NCI-H526 treated with DMSO at 0.1 percent for 48 hours (cell line): Measurements from ENCODE around the gene VANGL1.
A peak's percentile ranks its signal among the peaks of the same experiment; 100 is the strongest.

Experiments
- DNase-seq: peaks from one replicate; lab custom pipeline; 2025; lab: John Stamatoyannopoulos, UW

Gene VANGL1

GRCh38 chr1:115644109-115644508 is 2.3 kb downstream of the VANGL1 start:
- DNase-seq: no peak

GRCh38 chr1:115647047-115647446 is 5.3 kb downstream of the VANGL1 start:
- no peak for DNase-seq

DNA sequence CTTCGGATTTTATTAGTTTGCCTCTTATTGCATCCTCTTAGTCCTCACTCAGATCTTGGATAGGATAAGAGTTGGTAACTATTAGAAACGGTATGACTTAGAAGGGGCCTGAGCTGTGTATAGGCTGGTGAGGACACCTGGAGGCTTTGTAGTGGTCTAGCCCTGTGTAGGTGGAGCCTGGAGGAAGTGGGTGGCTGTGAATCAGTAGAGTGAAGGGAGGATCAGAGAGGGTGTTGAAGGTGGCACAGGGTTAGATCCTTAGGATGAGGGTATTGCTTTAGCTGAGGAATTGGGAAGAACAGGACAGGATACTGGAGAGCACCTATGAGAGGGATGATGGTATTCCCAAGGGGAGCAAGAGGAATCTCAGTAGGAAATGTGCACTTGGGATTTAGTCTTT is 5.7 kb downstream of the VANGL1 start:
- no peak for DNase-seq

DNA sequence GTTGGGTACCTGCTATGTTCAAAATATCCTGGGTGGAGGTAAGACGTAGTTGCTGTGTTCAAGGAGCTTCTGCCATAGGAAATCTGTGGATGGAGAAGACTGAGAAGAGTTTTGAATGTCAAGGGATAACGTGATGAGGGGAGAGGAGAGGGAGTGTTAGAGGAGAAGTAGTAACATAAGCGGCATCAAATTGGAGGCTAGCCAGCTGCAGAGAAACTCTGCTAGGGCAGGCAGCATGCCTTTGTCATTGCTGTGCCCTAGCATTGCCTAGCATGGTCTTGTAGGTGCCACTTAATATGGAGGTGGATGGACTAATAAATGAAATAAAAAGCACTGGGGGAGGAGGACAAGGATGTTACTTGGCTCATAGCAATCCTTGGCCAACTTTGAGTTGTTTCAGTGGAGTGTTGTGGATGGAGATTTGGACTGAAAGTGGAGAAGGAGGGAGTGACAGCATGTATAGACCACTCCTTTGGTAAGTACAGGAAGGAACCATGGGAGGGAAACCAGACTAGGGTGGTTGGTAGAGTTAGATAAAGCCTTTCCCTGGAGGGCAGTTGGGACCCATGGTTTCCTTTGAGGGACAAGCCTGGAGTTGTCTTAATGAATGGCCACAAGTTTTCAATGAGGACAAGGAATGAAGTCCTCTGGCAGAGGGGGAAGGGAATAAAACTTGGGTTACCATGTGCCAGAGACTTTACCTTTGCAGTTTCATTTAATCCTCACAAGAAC is 6.3 kb downstream of the VANGL1 start:
- no peak for DNase-seq

GRCh38 chr1:115648717-115649691 is 7.2 kb downstream of the VANGL1 start:
- peak; percentile 78 for DNase-seq

GRCh38 chr1:115649964-115650363 is 8.2 kb downstream of the VANGL1 start:
- no peak for DNase-seq

DNA sequence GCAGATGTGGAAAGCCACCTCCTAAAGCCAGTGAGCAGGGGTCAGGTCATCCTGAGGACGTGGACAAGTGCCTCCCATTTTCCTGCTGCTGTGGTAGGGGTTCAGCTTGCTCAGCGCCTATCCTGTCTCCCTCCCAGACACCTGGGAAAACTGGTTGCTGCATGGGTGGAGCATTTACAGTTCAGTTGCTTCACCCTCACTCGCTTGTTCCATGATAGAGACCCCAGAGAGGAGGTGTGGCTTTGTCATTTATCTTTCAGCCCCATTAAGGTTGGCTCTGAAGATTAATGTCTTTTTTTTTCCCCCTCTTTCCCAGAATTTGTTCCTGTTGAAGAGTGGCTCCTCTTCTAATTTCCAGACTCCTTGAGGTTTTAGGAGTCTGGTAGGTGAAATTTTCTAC is 9.2 kb downstream of the VANGL1 start:
- DNase-seq: no peak

DNA sequence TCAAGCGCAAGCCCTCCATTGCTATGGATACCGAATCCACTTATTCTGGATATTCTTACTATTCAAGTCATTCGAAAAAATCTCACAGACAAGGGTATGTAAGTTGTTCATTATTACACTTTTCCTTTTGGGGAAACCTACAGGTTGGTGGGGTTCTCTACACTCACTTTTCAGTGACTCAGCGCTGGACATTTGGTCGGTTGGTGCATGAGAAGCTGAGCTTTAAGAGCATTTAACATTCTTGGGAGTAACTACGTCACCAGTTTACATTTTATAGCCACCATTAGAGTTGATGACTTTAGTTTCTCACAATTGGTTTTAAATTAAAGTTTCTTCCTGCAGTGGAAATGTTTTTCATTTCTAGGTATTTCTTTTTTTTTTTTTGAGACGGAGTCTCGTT is 9.6 kb downstream of the VANGL1 start:
- DNase-seq: no peak

- DNase-seq: no peak
These were observed 10.5 kb downstream of the VANGL1 start for GRCh38 chr1:115652236-115652788.

GRCh38 chr1:115654125-115654524 is 12.4 kb downstream of the VANGL1 start:
- DNase-seq: no peak

- DNase-seq: no peak
These were observed 13.0 kb downstream of the VANGL1 start for GRCh38 chr1:115654663-115655305.

- DNase-seq: no peak
These were observed 13.5 kb downstream of the VANGL1 start for GRCh38 chr1:115655306-115655663.

DNA sequence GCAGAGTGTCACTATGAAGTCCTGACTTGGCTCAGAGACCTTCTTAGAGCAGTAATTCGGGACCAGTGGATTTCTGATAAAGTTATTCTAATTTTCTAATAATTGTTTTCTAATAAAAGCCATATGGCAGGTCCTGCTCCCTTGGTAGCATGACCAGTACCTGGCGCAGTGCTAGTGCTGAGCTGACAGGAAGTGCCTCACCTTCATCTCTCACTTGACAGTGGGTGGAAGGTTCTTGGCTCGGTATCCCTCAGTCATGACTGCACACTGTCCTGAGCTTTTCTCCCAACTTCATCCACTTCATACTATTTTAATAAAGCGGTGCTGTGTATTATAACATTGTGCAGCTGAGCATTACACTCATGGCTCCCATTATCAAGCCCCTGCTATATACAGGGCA is 14.1 kb downstream of the VANGL1 start:
- DNase-seq: no peak

- DNase-seq: no peak
These were observed 14.8 kb downstream of the VANGL1 start for GRCh38 chr1:115656461-115657077.

- DNase-seq: no peak
These were observed 16.9 kb downstream of the VANGL1 start for GRCh38 chr1:115658646-115659045.

DNA sequence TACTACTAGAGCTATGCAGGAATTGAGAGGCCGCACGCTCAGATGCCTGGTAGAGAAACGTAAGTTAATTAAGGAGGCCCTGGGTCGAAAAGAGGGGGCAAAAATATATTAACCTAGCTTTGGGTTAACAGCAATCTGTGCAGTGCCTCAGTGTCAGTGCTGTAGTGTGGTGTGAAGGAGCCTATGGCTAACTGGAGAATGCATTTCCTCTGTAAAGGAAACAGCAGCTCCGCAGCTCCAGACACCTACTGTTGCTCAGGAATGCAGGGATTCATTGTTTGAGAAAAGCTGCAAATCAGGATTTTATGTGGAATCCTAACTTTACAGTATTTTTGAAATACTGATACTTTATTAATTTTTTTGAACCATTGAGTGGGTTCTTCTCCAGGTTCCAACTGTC is 18.4 kb downstream of the VANGL1 start:
- no peak for DNase-seq

- DNase-seq: no peak
These were observed 19.4 kb downstream of the VANGL1 start for GRCh38 chr1:115661157-115661556.

DNA sequence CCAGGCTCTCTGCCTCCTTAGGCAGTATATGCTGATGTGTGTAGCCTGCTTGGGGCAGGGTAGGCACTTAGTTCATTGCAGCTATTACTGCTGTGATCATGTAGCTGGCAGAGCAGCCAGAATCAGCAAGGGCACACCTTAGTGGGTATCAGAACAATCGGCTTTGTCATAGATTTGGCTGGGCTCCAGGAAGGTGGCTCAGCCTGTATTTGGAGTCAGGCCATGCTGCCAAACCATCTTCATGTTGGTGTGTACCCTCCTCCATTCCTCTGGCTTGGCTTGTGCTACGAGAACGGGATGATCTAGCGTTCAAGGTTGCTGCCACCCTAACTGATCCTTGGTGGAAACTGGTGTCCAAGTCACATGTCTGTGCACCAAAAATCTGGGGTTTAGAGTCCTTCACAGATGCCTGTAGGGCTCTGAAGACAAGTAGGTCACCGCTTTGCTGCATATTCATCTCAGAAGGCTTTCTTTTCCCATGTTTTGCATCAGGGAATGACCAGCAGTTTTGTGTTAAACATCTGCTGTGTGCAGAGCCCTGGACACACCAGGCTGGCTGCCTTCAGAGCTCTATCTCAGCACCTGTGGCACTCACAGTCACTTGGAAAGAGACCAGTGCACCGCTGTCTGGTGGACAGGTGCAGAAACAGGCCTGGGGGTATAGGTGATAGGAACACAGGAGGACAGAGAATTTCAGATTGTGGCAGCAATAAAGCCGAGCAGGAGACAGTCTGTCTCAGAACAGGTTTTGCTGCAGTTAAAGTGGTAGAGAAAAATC is 23.7 kb downstream of the VANGL1 start:
- no peak for DNase-seq

DNA sequence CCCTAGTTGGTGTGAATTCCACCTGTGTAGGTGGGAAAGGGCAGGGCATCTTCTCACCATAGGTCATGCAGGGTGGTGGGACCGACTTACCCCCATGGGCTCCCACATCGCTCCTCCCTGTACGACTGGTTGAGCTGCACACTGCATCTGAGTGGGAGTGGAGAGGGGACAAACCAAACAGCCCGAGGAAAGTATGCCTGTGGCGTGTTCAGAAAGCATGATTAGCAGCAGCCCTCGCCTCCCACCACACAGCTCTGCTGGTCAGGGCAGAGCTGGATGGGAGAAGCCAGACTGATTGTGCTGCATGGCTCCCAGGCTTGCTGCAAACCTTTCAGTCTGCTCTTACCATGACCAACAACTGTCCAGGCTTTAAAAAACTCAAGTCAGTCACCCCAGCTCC is 24.4 kb downstream of the VANGL1 start:
- no peak for DNase-seq

- no peak for DNase-seq
These were observed 24.9 kb downstream of the VANGL1 start for GRCh38 chr1:115666702-115667101.

DNA sequence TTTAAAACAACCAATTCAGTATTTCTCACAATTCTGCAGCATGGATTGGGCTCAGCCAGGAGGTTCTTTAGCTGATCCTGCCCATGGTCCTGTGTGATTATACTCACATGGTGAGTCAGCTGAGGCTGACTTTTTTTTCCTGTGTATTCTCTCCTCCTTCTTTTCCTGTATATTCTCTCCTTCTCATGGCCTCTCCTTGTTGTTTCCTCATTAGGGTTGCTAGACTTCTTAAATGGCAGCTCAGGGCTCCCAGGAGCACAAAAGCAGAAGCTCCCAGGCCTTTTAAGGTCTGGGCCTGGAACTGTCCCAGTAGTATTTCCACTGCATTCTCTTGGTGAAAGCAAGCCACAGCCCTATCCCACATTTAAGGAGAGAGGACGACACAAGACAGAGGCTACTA is 26.8 kb downstream of the VANGL1 start:
- DNase-seq: no peak
